Cardiac fibroblast (primary cell): ENCODE data around the gene TBC1D9.
A peak's percentile ranks its signal among the peaks of the same experiment; 100 is the strongest.

ENCODE experiments used
- DNase-seq, 2 donors: peaks; one replicate each; pipeline versions ENCODE4 v3.0.0 to v3.0.0-alpha.2; 2010; ENCODE audit warnings: low read depth in 2 of 2
- H3K4me3 ChIP-seq, 2 donors: replicated peaks in 1 of 2; 1 replicate in 1 of 2; 2 replicates in 1 of 2; pipeline ENCODE4 v1.5.1; 2011; ENCODE audit warnings: low read depth in 2 of 2, low read length in 2 of 2, mild to moderate bottlenecking in 2 of 2, moderate library complexity in 1 of 2
- CTCF ChIP-seq: IDR thresholded peaks from one replicate; pipeline ENCODE4 v1.5.1; 2011; ENCODE audit warnings: low read depth, mild to moderate bottlenecking, low read length, inconsistent platforms

TBC1D9 gene

GRCh38 chr4:140697709-140698560 lies 58.2 kb downstream of the TBC1D9 start:
- TF ChIP-seq CTCF = no peak
- no peak overlapping the region for H3K4me3 ChIP-seq
- DNase-seq = no peak

GRCh38 chr4:140695483-140695882 lies 60.7 kb downstream of the TBC1D9 start:
- DNase-seq = no peak
- no peak for TF ChIP-seq CTCF

GRCh38 chr4:140693562-140693961 lies 62.6 kb downstream of the TBC1D9 start:
- H3K4me3 ChIP-seq = no peak overlapping the region
- no peak for TF ChIP-seq CTCF
- DNase-seq = peak; percentile 16 to 60

More at GRCh38 chr4:140695483-140695882, 60.7 kb downstream of the TBC1D9 start:
- no peak overlapping the region for H3K4me3 ChIP-seq

GRCh38 chr4:140691369-140691768 lies 64.8 kb downstream of the TBC1D9 start:
- H3K4me3 ChIP-seq = no peak overlapping the region
- no peak for TF ChIP-seq CTCF

GRCh38 chr4:140690093-140690492 lies 66.1 kb downstream of the TBC1D9 start:
- DNase-seq = no peak

More at GRCh38 chr4:140691369-140691768, 64.8 kb downstream of the TBC1D9 start:
- DNase-seq = peak; percentile 68 to 78

GRCh38 chr4:140689623-140690022 lies 66.6 kb downstream of the TBC1D9 start:
- no peak for DNase-seq
- TF ChIP-seq CTCF = no peak

More at GRCh38 chr4:140690093-140690492, 66.1 kb downstream of the TBC1D9 start:
- TF ChIP-seq CTCF = no peak
- H3K4me3 ChIP-seq = no peak overlapping the region

More at GRCh38 chr4:140689623-140690022, 66.6 kb downstream of the TBC1D9 start:
- H3K4me3 ChIP-seq = no peak overlapping the region
